Measurements from ENCODE around the gene RNFT2.
A peak's percentile ranks its signal among the peaks of the same experiment; 100 is the strongest.

The RNFT2 gene

DNA sequence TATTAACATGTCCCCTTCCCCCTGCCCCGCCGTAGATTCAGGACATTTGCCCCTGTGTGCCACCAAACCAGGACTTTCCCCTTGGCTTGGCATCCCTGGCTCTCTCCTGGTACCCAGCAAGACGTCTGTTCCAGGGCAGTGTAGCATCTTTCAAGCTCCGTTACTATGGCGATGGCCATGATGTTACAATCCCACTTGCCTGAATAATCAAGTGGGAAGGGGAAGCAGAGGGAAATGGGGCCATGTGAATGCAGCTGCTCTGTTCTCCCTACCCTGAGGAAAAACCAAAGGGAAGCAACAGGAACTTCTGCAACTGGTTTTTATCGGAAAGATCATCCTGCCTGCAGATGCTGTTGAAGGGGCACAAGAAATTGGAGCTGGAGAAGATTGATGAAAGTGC, 114.2 kb downstream of the RNFT2 start:
- DNase-seq (ENCODE audit: low read depth in 1 of 2, low spot score in 1 of 2), result no peak
- in situ Hi-C loops (cut with HindIII; ENCODE audit: low pct_unique_long_range_greater_than_20kb, low sequenced_read_pairs), result no loop called here
- TF ChIP-seq JUND (IDR thresholded peaks at IDR 0.05; ENCODE audit: low read depth), result no peak

DNA sequence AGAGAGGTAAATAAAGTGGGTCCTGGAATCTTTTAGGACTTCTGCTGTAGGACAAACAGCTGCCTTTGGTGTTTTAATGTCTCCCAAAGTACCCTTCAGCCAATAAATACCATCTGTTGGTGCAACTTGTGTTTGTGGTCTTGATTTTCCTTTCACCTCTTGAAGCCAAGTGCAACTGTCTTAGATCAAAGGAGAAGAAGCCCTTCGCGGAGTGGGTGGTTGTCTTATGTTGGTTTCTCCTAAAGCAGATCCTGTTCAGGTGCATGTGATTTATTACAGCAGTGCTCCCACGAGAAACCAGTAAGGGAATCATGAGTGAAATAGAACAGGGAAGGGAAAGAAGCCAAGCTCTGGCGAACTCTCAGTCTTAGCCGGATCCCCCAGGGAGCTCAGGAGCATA, 115.4 kb downstream of the RNFT2 start:
- in situ Hi-C loops (cut with HindIII; ENCODE audit: low pct_unique_long_range_greater_than_20kb, low sequenced_read_pairs), result no loop called here
- no peak for TF ChIP-seq JUND (IDR thresholded peaks at IDR 0.05; ENCODE audit: low read depth)
- DNase-seq (ENCODE audit: low read depth in 1 of 2, low spot score in 1 of 2), result no peak

GRCh38 chr12:116855744-116856470, 117.8 kb downstream of the RNFT2 start:
- DNase-seq (ENCODE audit: low read depth in 1 of 2, low spot score in 1 of 2), result peak in 1 of 2 experiments; percentile 54
- no peak for TF ChIP-seq JUND (IDR thresholded peaks at IDR 0.05; ENCODE audit: low read depth)
- in situ Hi-C loops (cut with HindIII; ENCODE audit: low pct_unique_long_range_greater_than_20kb, low sequenced_read_pairs), result no loop called here

- TF ChIP-seq JUND (IDR thresholded peaks at IDR 0.05; ENCODE audit: low read depth), result no peak
- in situ Hi-C loops (cut with HindIII; ENCODE audit: low pct_unique_long_range_greater_than_20kb, low sequenced_read_pairs), result no loop called here
- DNase-seq (ENCODE audit: low read depth in 1 of 2, low spot score in 1 of 2), result no peak
These were observed 118.6 kb downstream of the RNFT2 start for GRCh38 chr12:116856729-116857128.

DNA sequence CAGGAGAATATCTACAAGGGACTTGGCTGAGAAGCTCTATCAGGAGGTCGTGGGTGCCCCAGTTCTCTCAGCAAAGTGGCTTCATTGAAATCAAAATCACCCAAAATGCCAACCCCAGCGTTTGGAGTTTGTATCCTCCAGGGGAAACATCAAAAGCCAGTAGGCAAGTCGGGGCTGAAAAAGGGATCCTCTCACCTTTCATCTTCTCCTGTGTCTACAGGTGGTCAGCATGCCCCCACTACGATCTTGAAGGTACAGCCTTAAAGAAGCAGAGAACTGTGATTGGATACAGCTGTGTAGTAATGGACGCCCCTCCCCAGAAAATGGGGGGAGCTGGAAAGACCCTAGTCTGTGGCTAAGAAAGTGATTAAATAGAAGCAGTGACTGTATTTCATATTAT, 121.0 kb downstream of the RNFT2 start:
- no peak for TF ChIP-seq JUND (IDR thresholded peaks at IDR 0.05; ENCODE audit: low read depth)
- no peak for DNase-seq (ENCODE audit: low read depth in 1 of 2, low spot score in 1 of 2)
- in situ Hi-C loops (cut with HindIII; ENCODE audit: low pct_unique_long_range_greater_than_20kb, low sequenced_read_pairs), result no loop called here

DNA sequence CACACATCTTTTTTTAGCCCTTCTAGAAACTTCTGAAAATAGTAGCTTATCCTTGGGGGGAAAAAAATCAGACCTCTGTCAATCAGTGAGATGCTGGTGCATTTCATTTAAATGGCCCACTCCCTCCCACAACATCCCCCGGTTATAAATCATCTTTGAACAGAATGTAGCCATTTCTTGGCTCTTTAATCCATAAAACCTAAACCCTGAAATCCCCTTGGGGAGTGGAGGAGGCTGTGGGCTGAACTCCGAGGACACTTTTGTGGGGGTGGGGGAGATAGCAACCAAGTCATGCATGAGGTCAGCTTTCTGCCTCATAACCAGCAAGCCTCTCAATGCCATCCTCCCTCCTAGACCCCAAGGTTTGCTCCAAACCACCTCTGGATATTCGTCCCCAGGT, 122.1 kb downstream of the RNFT2 start:
- no peak for DNase-seq (ENCODE audit: low read depth in 1 of 2, low spot score in 1 of 2)
- in situ Hi-C loops (cut with HindIII; ENCODE audit: low pct_unique_long_range_greater_than_20kb, low sequenced_read_pairs), result no loop called here
- no peak for TF ChIP-seq JUND (IDR thresholded peaks at IDR 0.05; ENCODE audit: low read depth)

- in situ Hi-C loops (cut with HindIII; ENCODE audit: low pct_unique_long_range_greater_than_20kb, low sequenced_read_pairs), result no loop called here
- DNase-seq (ENCODE audit: low read depth in 1 of 2, low spot score in 1 of 2), result no peak
- no peak for TF ChIP-seq JUND (IDR thresholded peaks at IDR 0.05; ENCODE audit: low read depth)
These were observed 123.2 kb downstream of the RNFT2 start for GRCh38 chr12:116861320-116861719.

- no peak for DNase-seq (ENCODE audit: low read depth in 1 of 2, low spot score in 1 of 2)
- TF ChIP-seq JUND (IDR thresholded peaks at IDR 0.05; ENCODE audit: low read depth), result no peak
- in situ Hi-C loops (cut with HindIII; ENCODE audit: low pct_unique_long_range_greater_than_20kb, low sequenced_read_pairs), result no loop called here
These were observed 124.1 kb downstream of the RNFT2 start for GRCh38 chr12:116862167-116862566.

DNA sequence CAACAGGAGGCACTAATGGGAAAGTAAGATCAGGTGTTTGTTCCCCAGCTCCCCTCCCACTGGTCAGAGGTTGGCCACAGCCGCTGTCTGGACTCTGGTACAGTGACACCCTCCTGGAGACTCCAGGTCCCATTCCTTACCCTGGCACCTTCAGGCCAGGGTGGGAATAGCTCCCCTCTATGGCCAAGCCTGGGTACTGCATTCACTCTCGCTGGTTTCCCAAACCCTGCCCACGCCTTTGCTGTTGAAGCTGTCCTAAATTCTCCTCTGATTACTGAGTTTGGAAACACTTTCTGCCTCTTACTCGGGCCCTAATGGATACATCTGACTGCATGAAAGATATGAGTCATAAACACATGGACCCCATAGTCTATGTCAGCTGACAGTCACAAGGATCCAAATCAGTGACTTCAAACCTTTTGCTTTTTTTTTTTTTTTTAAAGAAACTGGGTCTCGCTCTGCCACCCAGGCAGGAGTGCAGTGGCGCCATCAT, 125.2 kb downstream of the RNFT2 start:
- TF ChIP-seq JUND (IDR thresholded peaks at IDR 0.05; ENCODE audit: low read depth), result no peak
- DNase-seq (ENCODE audit: low read depth in 1 of 2, low spot score in 1 of 2), result no peak
- in situ Hi-C loops (cut with HindIII; ENCODE audit: low pct_unique_long_range_greater_than_20kb, low sequenced_read_pairs), result no loop called here

GRCh38 chr12:116864371-116865160, 126.5 kb downstream of the RNFT2 start:
- no peak for TF ChIP-seq JUND (IDR thresholded peaks at IDR 0.05; ENCODE audit: low read depth)
- in situ Hi-C loops (cut with HindIII; ENCODE audit: low pct_unique_long_range_greater_than_20kb, low sequenced_read_pairs), result no loop called here
- DNase-seq (ENCODE audit: low read depth in 1 of 2, low spot score in 1 of 2), result no peak

DNA sequence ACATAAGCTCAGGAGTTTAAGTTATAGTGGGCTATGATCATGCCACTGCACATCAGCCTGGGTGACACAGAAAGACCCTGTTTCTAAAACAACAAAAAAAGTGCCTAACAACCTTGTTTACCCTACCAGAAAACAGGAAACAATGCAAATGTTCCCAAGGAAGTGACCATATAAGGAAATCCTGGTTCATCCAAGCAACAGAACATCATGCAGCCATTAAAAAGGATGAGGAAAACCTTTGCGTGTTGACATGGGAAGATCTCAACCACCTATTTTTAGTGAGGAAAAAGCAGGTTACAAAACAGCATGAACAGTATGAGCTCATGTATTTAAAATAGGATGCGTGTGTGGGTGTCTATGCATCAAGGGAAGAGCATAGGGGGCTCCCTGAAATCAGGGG, 129.4 kb downstream of the RNFT2 start:
- no peak for TF ChIP-seq JUND (IDR thresholded peaks at IDR 0.05; ENCODE audit: low read depth)
- DNase-seq (ENCODE audit: low read depth in 1 of 2, low spot score in 1 of 2), result no peak
- in situ Hi-C loops (cut with HindIII; ENCODE audit: low pct_unique_long_range_greater_than_20kb, low sequenced_read_pairs), result no loop called here

GRCh38 chr12:116870306-116870705, 132.2 kb downstream of the RNFT2 start:
- in situ Hi-C loops (cut with HindIII; ENCODE audit: low pct_unique_long_range_greater_than_20kb, low sequenced_read_pairs), result no loop called here
- TF ChIP-seq JUND (IDR thresholded peaks at IDR 0.05; ENCODE audit: low read depth), result no peak
- DNase-seq (ENCODE audit: low read depth in 1 of 2, low spot score in 1 of 2), result no peak

DNA sequence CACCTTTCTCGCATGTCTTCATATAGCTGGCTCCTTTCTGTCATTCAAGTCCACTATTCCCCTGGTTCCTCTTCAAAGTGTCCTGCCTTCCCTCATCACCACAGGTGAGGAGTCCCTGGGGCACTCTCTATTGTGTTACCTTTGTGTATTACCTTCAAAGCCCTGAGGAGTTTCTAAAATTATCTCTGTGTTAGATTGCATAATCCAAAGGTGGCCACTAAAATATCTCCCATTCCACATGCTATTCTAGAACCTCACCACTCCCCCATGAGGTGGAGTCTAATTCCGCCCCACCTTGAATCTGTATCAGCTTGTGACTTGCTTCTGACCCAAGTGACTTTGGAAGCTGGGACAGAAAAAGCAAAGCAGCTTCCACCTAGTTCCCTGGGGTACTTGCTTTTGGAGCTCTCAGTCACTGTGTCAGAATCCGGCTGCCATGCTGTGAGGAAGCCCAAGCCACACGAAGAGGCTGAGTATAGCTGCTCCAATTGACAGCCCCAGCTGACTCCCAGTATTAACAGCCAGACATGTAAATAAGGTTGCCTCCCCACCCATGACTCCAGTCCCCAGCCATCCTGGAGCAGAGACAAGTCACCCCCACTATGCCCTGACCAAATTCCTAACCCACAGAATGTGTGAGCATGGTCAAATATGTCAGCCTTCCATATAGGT, 136.3 kb downstream of the RNFT2 start:
- TF ChIP-seq JUND (IDR thresholded peaks at IDR 0.05; ENCODE audit: low read depth), result no peak
- in situ Hi-C loops (cut with HindIII; ENCODE audit: low pct_unique_long_range_greater_than_20kb, low sequenced_read_pairs), result no loop called here
- no peak for DNase-seq (ENCODE audit: low read depth in 1 of 2, low spot score in 1 of 2)
